ENCODE data around the gene LRBA. TPM values are rescaled to one million over a fixed set of nuclear protein-coding genes. Genes with fewer than 3 reads are reported as not detected.

Gene LRBA
- total RNA-seq, 1 experiment from 2014 or later = 55.3 TPM

GRCh38 chr4:150569384-150569987 lies 445.6 kb downstream of the LRBA start:
- H2BK5ac ChIP-seq (ENCODE audit: insufficient read length, low read length) = no peak overlapping the region
- no peak overlapping the region for H3K4me2 ChIP-seq (ENCODE audit: insufficient read depth, insufficient read length, low read length)
- H3K36me3 Mint-ChIP-seq (ENCODE audit: insufficient read depth in 1 of 3, low read depth in 3 of 3) = peaks cover 5 to 8% (median 6%) of the 10 kb centered on the region in 3 experiments; a peak in 6 of 7 replicates
- no peak overlapping the region for H3K27ac Mint-ChIP-seq
- H3K23ac ChIP-seq (ENCODE audit: insufficient read length, low read depth, low read length) = no peak overlapping the region
- H3K14ac ChIP-seq (ENCODE audit: insufficient read depth, low read length) = no peak overlapping the region
- no peak overlapping the region for H3K4me3 Mint-ChIP-seq
- H2BK12ac ChIP-seq (ENCODE audit: insufficient read length, low read depth, low read length) = no peak overlapping the region
- no peak overlapping the region for H4K8ac ChIP-seq (replicated peaks; ENCODE audit: insufficient read length, low read depth, low read length)
- H2BK15ac ChIP-seq (ENCODE audit: low read depth, low read length) = no peak overlapping the region
- no peak overlapping the region for H2AFZ ChIP-seq (ENCODE audit: low read length)
- no peak for DNase-seq
- H3K4ac ChIP-seq (ENCODE audit: low read depth, low read length) = no peak overlapping the region
- WGBS (ENCODE audit: extremely low coverage, insufficient read length, low lambda C conversion rate) = no CpG with 5 or more reads among the region's 5 CpGs
- H2AK5ac ChIP-seq (ENCODE audit: insufficient read length, low read length) = no peak overlapping the region
- H3K4me1 Mint-ChIP-seq = 0 out of 4 replicates have a peak, but pooled peaks cover 0 to 3% of the 10 kb centered on the region in 2 experiments
- peaks cover 3 to 7% of the 10 kb centered on the region in 2 experiments; a peak in 1 of 5 replicates for H3K9me3 Mint-ChIP-seq
- H3K18ac ChIP-seq (ENCODE audit: insufficient read length, low read depth, low read length) = no peak overlapping the region
- no peak overlapping the region for H3K56ac ChIP-seq (ENCODE audit: insufficient read length, low read depth, low read length)
- H3K27me3 Mint-ChIP-seq (ENCODE audit: low read depth) = no peaks in the 10 kb centered on the region
- no peaks in the 10 kb centered on the region for H3K79me1 ChIP-seq (ENCODE audit: insufficient read depth, low read depth, low read length, poor library complexity, severe bottlenecking)
- H3T11ph ChIP-seq (ENCODE audit: low read length) = no peak overlapping the region
- H3K27me3 ChIP-seq (ENCODE audit: insufficient read depth, low read length) = no peaks in the 10 kb centered on the region
- TF ChIP-seq CTCF (conservative IDR thresholded peaks at IDR 0.05) = no peak
- H4K5ac ChIP-seq (ENCODE audit: insufficient read length, low read depth, low read length) = no peak overlapping the region
- H2BK20ac ChIP-seq (ENCODE audit: low read depth, low read length, poor library complexity, severe bottlenecking) = no peak overlapping the region
- H2BK120ac ChIP-seq (ENCODE audit: low read depth, low read length, poor library complexity, severe bottlenecking) = no peak overlapping the region
- no peaks in the 10 kb centered on the region for H3K4me1 ChIP-seq (ENCODE audit: insufficient read depth, low read length)
- no peak overlapping the region for H3K27ac ChIP-seq (ENCODE audit: insufficient read length, low read depth, low read length)
- no peaks in the 10 kb centered on the region for H4K20me1 ChIP-seq (ENCODE audit: control insufficient read depth, insufficient read depth, insufficient read length)
- no peaks in the 10 kb centered on the region for H3K23me2 ChIP-seq (ENCODE audit: insufficient read length, low read depth, low read length, poor library complexity, severe bottlenecking)
- H3K9ac ChIP-seq (ENCODE audit: extremely low read depth, insufficient read length, low read length) = no peak overlapping the region
- no peaks in the 10 kb centered on the region for H3K79me2 ChIP-seq (ENCODE audit: insufficient read depth, low read length)
- H4K91ac ChIP-seq (ENCODE audit: insufficient read length, low read depth, low read length) = no peak overlapping the region
- H3K9me3 ChIP-seq (ENCODE audit: control insufficient read depth, low read depth, low read length) = no peaks in the 10 kb centered on the region
